Activated CD8-positive, alpha-beta T cell treated with anti-CD3 and anti-CD28 coated beads for 36 hours (primary cell): Measurements from ENCODE around the gene CAPN2. TPM values are rescaled to one million over a fixed set of nuclear protein-coding genes. Genes with fewer than 3 reads are reported as not detected.

ENCODE experiments used
- ATAC-seq: fragments of 200-7000 bp; cut with Tn5 transposase; one replicate; pipeline ENCODE4 v1.10.0; 2021; ENCODE audit warnings: mild to moderate bottlenecking, moderate library complexity
- CTCF ChIA-PET: fragments of 350-600 bp; sonication (Branson Sonifier 250); formaldehyde crosslinking; loops from one replicate; lab custom pipeline; 2021; ENCODE audit warnings: antibody characterized with exemption; lab: Charles Lee
- POLR2A ChIA-PET: fragments of 350-600 bp; sonication (Branson Sonifier 250); formaldehyde crosslinking; loops from one replicate; lab custom pipeline; 2021; ENCODE audit warnings: antibody characterized with exemption; lab: Charles Lee
- DNase-seq: peaks from one replicate; pipeline ENCODE4 v3.0.0-alpha.2; 2020
- H3K27ac Mint-ChIP-seq: one replicate; pipeline ENCODE4 v1.8.0; 2021; ENCODE audit warnings: mild to moderate bottlenecking, mixed read lengths
- H3K27me3 Mint-ChIP-seq: one replicate; pipeline ENCODE4 v1.8.0; 2021; ENCODE audit warnings: mixed read lengths
- H3K36me3 Mint-ChIP-seq: one replicate; pipeline ENCODE4 v1.8.0; 2021; ENCODE audit warnings: low read depth, mixed read lengths
- H3K4me1 Mint-ChIP-seq: one replicate; pipeline ENCODE4 v1.8.0; 2021; ENCODE audit warnings: low read depth, mixed read lengths
- H3K4me3 Mint-ChIP-seq: one replicate; pipeline ENCODE4 v1.8.0; 2021; ENCODE audit warnings: mild to moderate bottlenecking, moderate library complexity, mixed read lengths
- H3K9me3 Mint-ChIP-seq: one replicate; pipeline ENCODE4 v1.8.0; 2021; ENCODE audit warnings: mixed read lengths
- intact Hi-C: fragments of 100-400 bp; cut with micrococcal nuclease; formaldehyde crosslinking; loops from one replicate; pipeline ENCODE4 v1.10.0; 2022
- total RNA-seq, 2 experiments: library from RNA; stranded (reverse); gene quantifications; one replicate each; pipeline ENCODE4 v1.2.3, GENCODE V29; 2021
- TF ChIP-seq, protein P1 (sequence below): fragments of 200-600 bp; IDR thresholded peaks from one replicate; pipeline ENCODE4 v1.8.0; 2022; ENCODE audit warnings: antibody characterized with exemption, mild to moderate bottlenecking

The CAPN2 gene
- total RNA-seq, 2 experiments from 2014 or later, result 31.5 to 33.6 TPM

DNA sequence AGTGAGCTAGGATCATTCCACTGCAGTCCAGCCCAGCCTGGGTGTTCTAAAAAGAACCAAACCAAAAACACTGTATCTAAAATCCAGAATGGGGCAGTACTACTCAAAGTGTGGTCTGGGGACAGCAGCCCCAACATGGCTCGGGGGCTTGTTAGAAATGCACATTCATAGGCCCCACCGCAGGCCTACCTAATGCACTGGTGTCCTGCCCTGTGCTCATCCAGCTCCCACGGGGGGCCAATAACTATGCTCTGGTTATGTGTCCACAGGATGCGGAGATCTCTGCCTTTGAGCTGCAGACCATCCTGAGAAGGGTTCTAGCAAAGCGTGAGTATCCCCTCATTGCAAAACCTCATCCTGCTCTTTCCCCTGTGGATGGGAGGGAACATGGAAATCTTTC lies 51.5 kb downstream of the CAPN2 start:
- H3K27ac Mint-ChIP-seq, result no peak overlapping the region
- intact Hi-C loops, result no loop called here
- no peaks in the 10 kb centered on the region for H3K4me1 Mint-ChIP-seq
- DNase-seq (no peak), ATAC-seq (no peak)
- no peak overlapping the region for H3K4me3 Mint-ChIP-seq
- peaks cover 13% of the 10 kb centered on the region for H3K36me3 Mint-ChIP-seq
- no peaks in the 10 kb centered on the region for H3K9me3 Mint-ChIP-seq
- ChIA-PET CTCF (interaction anchor here (1.4 to 2.3 kb wide), 2 partner anchors 11 to 14 kb away, joined by 5 to 9 read pairs; no protein-coding TSS in a partner anchor), POLR2A (interaction anchor here (0.8 kb wide), 1 partner anchor 12 kb away, joined by 3 read pairs; no protein-coding TSS in a partner anchor)
- H3K27me3 Mint-ChIP-seq, result no peaks in the 10 kb centered on the region
- TF ChIP-seq, protein P1, sequence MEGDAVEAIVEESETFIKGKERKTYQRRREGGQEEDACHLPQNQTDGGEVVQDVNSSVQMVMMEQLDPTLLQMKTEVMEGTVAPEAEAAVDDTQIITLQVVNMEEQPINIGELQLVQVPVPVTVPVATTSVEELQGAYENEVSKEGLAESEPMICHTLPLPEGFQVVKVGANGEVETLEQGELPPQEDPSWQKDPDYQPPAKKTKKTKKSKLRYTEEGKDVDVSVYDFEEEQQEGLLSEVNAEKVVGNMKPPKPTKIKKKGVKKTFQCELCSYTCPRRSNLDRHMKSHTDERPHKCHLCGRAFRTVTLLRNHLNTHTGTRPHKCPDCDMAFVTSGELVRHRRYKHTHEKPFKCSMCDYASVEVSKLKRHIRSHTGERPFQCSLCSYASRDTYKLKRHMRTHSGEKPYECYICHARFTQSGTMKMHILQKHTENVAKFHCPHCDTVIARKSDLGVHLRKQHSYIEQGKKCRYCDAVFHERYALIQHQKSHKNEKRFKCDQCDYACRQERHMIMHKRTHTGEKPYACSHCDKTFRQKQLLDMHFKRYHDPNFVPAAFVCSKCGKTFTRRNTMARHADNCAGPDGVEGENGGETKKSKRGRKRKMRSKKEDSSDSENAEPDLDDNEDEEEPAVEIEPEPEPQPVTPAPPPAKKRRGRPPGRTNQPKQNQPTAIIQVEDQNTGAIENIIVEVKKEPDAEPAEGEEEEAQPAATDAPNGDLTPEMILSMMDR, result no peak

DNA sequence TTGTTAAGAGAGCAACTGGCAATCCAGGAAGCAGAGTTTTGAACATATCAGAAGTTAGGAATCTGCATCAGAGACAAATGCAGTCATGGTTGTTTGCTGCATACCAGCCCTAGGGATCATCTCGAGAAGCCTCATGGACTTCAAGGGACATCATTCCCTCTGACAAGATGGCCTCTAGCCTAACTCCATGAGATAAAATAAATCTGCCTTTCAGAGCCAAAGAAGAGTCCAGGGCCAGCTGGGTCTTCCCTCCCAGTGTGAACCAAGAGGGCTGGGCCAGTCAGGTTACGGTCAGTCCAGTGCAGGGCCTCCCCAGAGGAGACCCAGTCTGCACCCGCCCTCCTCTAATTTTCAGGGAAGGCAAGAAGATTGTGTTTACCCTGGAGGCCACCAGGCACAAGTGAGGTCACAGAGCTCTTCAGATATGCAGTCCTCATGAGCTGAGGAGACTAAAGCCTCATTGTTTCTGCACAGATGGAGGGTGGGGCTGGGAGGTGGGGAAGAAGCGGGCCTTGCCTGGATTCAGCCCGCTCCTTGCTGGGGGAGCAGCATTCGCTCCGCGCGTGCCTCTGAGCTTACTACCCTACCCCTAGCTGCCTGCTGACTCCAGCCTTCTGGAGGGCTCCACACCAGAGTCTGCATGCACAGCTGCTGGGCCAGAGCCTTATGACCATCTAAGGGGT lies 52.8 kb downstream of the CAPN2 start:
- ChIA-PET CTCF (interaction anchor here (1.0 to 2.3 kb wide), 2 partner anchors 16 to 632 kb away, joined by 3 to 9 read pairs; no protein-coding TSS in a partner anchor), POLR2A (no interaction called here)
- intact Hi-C loops, result no loop called here
- Mint-ChIP-seq H3K4me3 (no peak overlapping the region), H3K9me3 (no peaks in the 10 kb centered on the region), H3K4me1 (no peaks in the 10 kb centered on the region), H3K27ac (no peak overlapping the region), H3K27me3 (no peaks in the 10 kb centered on the region), H3K36me3 (peaks cover 20% of the 10 kb centered on the region)
- ATAC-seq (no peak), DNase-seq (no peak)
- TF ChIP-seq, protein P1, result no peak

DNA sequence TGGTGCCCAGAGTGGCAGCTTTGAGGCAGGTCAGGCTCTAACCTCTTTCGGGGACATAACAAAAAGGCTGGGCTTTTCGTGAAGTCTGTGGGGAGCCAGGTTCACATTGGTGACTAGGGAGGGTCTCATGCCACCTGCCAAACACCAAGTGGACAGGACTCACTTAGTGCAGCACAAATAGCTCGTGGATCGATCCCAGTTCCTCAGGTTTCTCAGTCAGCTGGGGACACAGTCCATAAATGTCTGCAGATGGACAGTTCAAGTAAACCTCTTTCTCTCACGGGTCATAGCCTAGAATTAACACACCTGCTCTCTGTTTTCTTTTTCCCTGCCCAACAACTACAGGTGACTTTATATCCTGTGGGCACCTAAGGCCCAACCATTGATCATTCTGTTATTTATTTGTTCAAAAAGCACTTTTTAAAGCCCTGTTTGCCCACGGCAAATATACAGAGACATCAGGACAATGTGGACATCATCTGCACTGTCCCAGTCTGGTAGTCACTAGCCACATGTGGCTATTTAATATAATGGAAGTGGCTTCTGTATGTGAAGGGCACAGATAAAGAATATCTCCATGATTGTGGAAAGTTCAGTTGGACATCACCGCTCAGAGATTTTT lies 53.5 kb downstream of the CAPN2 start:
- Mint-ChIP-seq H3K4me1 (no peaks in the 10 kb centered on the region), H3K27ac (no peak overlapping the region), H3K36me3 (peaks cover 21% of the 10 kb centered on the region), H3K27me3 (no peaks in the 10 kb centered on the region), H3K4me3 (no peak overlapping the region), H3K9me3 (no peaks in the 10 kb centered on the region)
- ATAC-seq (no peak), DNase-seq (no peak)
- ChIA-PET POLR2A (no interaction called here), CTCF (interaction anchor here (1.0 to 2.3 kb wide), 2 partner anchors 16 to 632 kb away, joined by 3 to 9 read pairs; no protein-coding TSS in a partner anchor)
- TF ChIP-seq, protein P1, result no peak
- intact Hi-C loops, result no loop called here

DNA sequence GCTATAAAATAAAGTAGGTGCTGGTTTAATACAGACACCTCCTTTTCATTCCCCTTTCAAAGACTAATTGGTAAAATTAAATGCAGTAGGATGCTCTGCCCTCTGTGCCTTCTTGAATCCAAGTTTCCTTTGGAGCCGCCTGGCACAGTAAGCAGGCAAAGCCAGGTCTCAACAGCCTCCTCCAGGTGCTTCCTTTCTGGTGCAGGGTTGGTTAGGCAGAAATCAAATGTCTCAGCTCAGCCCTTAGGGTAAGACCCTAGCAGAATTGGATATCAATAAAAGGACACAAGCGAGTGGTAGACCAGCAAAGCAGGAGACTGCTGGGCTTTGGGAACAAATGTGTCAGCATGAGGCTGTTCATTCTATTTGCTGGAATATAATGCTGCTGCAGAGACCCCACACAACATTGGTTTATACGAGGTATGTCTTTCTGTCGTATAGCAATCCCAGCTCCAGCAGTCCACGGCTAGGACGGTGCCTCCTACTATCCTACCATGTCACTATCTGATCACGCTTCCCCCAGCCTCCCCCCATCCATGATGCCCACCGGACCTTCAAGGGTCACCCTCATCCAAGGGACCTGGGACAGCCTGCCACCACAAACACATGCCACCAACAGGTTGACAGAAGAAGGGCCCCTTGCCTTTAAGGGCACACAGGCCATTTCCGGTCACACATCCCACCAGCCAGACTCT lies 58.4 kb downstream of the CAPN2 start:
- no peak overlapping the region for H3K27ac Mint-ChIP-seq
- POLR2A ChIA-PET, result interaction anchor here (1.5 kb wide), 1 partner anchor 74 kb away, joined by 5 read pairs; no protein-coding TSS in a partner anchor
- peaks cover 46% of the 10 kb centered on the region for H3K36me3 Mint-ChIP-seq
- no peaks in the 10 kb centered on the region for H3K9me3 Mint-ChIP-seq
- no peak for ATAC-seq
- CTCF ChIA-PET, result interaction anchor here (0.6 to 2.7 kb wide), 8 partner anchors 10 to 308 kb away, joined by 3 to 13 read pairs (median 7); no protein-coding TSS in a partner anchor
- H3K4me1 Mint-ChIP-seq, result peaks cover 27% of the 10 kb centered on the region
- TF ChIP-seq, protein P1, result no peak
- H3K4me3 Mint-ChIP-seq, result no peak overlapping the region
- H3K27me3 Mint-ChIP-seq, result no peaks in the 10 kb centered on the region
- DNase-seq, result no peak
- intact Hi-C loops, result no loop called here
